IPS-NIHi11 (cell line): ENCODE data around the gene SDF4.

ENCODE experiments used
- DNase-seq: peaks from one replicate; pipeline ENCODE4 v3.0.0; 2012; ENCODE audit warnings: mixed read lengths, low spot score

SDF4 gene

DNA sequence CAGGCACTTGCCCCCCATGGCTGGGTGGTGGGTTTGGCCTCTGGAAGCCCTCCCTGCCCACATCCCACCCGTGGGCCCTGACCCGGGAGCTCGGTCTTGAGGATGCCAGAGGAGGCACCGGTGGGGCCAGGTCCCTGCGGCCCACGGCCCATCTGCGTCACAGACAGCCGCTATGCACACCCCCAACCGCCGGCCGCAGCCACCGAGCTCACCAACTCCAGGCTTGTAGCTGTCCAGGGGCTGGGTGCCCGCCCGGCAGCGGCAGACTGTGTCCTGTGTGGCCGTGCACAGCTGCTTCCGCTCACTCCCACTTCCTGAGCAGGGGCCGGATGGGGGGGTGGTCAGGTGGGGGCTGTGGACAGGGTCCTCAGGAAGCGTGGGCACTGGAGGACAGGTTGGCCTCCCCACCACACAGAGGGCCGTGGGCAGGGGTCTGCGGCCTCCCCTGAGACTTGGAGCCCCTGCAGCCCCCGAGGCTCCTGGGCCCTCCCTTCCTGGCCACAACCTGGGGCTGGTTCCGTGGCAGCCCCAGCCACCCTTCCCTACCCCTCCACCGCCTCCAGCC is 18.9 kb downstream of the SDF4 start:
- DNase-seq: no peak

DNA sequence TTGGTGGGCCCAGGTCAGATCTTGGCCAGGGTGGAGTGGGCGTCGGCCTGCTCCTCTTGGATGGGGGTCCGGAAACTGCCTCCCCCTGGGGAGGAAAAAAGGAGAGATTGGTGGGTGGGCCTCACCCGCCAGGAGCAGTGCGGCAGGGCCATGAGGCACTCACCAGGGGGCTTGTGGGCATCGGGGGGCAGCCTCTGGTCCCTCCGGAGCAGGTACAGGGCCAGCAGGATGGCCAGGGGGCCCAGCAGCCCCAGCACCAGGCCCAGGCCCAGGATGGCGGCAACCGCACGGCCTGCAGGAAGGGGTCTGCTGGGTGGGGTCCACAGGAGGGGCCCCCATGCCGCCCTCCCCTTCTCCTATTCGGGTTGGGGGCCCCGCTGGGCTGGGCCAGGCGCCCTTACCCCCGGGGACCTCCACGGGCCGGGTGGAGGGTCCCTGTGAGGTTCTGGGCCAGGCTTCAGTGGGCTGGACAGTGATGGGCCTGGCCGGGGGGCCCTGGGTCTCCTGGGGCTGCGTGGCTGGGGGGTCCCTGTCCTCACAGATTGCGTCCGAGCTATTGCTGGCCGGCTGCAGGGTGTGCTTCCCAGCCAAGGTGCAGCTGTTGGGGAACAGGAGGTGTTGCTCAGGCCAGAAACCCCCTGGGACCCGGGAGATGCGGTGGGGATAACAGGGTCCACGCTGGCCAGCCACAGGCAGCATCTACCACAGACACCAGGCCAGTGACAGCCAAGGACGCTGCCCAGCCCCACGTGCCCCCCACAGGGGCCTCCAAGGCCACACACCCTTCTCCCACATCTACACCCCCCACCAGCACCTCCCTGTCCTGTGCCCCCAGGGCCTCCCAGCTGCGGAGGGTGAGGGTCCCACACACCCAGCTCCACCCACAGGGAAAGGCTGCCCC is 20.0 kb downstream of the SDF4 start:
- DNase-seq: no peak

DNA sequence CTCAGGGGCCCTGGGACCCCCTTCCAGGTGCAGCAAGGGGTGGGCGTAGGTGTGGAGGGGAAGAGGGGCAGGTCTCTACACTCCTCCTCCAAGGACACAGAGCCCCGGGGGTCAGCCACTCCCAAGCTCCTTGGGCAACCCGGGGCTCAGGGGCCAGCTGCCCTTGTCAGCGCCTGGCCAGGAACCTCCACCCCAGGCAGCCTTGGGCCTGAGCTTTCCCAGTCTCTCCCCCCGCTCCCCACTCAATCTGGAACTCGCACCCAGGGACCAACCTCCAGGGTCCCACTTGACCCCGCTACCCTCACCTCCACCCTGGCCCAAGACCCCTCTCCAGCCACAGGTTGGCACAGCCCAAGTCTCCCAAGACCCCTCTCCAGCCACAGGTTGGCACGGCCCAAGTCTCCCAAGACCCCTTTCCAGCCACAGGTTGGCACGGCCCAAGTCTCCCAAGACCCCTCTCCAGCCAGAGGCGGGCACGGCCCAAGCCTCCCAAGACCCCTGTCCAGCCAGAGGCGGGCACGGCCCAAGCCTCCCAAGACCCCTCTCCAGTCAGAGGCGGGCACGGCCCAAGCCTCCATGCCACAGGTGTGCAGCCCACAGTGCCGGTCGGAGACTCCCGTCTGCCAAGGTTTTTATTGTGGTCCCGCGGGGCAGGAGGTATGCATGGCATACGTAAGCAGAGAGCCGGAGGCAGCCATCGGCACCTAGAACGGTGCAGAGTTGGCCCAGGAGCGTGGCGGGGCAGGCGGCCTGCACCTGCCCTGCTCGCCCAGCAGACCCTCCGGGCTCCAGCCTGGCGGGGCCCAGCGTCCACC is 20.9 kb downstream of the SDF4 start:
- DNase-seq: no peak

DNA sequence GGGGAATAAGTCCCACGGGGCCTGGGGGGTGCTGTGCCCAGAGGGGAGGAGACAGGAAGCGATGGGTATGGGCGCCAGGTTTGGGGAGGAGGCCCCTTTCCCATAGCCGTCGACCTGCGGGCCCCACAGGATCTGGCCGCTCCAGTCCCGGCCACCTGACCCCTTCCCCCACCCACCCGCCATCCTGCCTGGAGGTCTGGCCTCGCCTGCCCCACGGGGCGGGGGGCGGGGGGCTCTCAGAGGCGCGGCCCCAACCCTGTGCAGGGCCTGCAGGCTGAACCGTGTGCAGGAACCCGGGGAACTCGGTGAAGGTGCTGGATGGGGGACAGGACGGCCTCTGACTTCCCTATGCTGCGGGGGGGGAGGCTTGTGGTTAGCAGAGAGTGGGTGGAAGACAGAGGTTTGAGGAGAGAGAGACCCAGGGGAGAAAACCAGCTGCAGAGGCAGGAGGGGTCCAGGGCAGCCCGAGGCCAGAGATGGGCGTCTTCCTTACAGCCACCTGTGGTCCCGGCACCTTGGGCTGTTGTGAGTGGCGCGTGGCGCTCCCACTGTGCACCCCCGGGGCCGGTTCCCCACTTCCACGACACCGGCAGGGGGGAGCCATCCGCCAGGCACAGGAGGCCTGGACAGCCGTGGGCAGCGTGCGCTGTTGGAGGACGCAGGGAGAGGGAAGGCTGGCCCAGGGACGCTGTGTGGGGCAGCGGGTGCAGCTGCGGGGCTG is 22.9 kb downstream of the SDF4 start:
- DNase-seq: no peak

DNA sequence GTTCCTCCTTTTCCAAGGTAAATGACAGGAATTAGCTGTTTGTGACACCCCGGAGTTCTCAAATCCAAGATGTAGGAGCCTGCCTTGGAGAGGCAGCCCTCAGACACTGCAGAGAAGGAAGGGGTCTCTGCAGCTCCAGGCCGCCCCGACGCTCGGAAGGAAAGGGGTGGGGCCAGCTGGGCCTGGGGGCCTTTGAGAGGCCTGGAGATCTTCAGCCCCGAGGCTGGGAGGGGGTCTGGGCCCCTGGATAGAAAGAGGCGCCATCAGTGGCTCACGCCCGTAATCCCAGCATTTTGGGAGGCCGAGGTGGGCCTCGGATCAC is 24.3 kb downstream of the SDF4 start:
- no peak for DNase-seq

DNA sequence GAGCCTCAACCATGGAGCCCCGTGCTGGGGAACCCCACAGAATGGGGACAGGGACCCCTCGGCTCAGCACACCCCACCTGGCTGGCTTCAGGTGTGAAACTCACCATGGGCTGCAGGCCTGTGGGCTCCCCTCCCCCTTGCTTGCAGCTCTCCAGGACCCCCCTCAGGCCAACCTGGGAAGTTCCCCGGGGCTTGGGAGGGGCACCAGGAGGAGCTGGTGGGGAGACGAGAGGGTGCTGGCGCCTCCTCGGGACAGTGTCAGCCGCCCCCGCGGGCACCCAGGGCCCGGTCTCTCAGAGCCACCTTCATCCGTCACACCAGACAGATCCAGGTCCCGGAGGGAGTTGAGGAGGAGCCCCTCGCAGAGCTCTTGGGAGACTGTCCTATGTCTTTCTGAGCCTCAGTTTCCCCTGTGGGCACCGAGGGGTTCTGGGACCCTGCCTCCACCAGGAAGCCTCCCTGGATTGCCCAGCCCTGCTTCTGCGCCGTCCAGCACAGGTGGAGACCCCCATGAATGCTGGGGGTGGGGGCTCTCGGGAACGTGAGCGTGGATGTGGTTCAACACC is 24.8 kb downstream of the SDF4 start:
- no peak for DNase-seq

DNA sequence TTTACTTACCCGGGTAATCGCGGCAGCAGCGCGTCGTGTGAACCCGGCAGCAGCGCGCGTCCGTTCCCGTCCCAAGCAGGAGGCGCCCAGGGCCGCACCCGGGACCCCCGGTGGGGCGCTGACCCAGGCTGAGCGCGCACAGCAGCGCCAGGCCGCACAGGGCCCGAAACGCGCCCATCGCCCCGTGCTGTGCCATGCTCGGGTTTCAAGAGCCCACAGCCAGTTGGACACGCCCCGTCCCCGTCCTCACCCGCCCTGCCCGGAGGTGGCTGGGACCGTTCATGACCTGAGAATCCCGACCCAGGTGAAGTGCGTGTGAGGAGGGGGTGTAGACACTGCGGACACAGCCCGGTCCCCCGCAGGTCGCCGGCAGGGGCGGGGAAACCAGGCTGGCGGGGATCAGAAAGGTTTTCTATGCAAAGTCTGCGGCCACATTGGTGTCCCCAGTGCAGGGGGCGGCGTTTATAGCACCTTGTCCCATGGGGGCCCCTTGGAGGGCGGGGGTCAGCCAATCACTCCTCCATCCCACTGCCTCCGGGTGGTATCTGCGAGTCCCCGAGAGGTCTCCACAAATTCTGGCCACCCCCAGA is 25.3 kb downstream of the SDF4 start, which contains the start of gene TNFRSF18:
TNFRSF18 (minus strand) TSS at position 217 of the 590 bp plus-strand sequence; CDS start at position 196, 21 bp downstream.
- DNase-seq: peak; percentile 78

DNA sequence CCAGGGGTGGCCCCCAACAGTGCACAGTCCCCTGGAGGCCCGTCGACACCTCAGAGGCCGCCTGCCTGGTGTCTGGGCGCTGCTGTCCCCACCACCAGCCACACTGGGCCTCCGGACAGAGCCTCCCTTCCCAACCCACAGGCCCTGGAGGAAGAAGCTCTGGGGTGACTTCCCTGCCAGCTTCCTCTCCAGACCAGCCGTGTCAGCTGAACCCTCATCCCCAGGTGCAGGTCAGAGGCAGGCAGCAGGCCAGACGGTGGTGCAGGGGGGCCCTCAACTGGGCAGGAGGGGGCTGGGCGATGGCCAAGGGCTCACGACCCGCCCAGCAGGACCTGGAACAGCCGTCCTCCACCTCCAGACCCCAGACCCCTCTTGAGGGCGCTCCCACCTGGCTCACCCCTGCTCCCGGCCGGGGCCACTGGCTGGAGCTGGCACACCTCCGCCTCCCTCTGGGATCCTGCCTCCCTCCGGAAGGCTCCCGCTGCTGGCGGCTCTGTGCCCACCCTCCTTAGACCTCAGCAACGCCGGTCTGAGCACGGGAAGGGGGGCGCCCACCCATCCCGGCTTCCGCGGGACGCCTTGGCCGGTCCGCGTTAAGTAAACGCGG is 25.9 kb downstream of the SDF4 start:
- DNase-seq: no peak

DNA sequence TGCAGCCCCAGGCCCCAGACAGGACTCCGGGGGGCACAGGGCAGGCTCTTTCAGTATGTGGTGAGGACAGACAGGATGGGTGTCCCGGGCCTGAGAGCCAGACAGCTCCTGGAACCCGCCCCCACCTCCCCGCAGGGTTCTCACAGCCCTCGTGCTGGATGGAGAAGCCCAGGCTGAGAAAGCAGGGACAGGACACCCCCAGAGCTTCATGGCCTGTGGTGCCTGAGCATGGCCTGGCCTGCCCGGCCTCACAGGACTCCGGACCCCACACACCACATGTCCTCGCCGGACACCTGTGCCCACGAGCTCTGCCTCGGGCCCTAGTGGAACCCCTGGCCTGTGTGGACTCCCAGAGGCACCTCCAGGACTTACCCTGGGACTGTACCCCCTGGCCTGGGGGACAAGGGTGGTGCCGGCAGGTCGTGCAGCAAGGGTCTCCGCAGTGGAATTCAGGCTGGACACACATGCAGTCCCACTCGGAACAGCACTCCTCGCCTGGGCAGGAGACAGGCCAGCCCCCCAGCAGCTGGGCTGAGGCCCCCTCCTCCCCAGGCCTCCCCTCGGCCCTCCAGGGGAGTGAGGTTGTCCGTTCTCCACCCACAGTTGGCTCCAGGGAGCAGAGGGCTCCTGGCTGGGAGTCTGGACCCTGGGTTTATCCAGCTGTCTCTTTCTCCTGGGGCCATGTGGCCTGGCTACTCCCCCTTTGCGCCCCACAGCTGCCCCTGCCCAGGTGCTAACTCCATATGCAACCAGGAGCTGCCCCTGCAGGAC is 26.6 kb downstream of the SDF4 start:
- DNase-seq: no peak

DNA sequence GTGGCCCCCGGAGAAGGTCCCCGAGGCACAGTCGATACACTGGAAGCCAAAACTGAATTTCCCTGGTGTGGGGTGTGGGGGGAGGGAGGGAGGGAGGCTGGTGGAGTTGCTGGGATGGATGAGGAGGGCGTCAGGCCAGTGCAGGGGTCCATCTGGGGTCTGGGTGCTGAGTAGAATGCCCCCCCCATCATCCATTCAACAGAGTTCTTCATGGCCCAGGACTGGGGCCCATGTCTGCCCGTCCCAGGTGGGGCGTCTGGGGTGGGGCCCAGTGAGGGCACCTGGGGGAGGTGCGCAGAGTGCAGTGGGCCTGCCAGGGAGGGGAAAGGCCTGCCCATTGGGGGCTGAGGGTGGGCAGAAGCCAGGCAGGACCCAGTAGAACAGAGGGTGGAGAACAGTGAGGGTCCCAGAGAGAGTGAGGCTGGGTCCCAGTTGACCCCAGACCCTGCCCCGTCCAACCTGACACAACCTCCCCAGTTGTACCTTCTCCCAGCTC is 27.3 kb downstream of the SDF4 start:
- DNase-seq: no peak

DNA sequence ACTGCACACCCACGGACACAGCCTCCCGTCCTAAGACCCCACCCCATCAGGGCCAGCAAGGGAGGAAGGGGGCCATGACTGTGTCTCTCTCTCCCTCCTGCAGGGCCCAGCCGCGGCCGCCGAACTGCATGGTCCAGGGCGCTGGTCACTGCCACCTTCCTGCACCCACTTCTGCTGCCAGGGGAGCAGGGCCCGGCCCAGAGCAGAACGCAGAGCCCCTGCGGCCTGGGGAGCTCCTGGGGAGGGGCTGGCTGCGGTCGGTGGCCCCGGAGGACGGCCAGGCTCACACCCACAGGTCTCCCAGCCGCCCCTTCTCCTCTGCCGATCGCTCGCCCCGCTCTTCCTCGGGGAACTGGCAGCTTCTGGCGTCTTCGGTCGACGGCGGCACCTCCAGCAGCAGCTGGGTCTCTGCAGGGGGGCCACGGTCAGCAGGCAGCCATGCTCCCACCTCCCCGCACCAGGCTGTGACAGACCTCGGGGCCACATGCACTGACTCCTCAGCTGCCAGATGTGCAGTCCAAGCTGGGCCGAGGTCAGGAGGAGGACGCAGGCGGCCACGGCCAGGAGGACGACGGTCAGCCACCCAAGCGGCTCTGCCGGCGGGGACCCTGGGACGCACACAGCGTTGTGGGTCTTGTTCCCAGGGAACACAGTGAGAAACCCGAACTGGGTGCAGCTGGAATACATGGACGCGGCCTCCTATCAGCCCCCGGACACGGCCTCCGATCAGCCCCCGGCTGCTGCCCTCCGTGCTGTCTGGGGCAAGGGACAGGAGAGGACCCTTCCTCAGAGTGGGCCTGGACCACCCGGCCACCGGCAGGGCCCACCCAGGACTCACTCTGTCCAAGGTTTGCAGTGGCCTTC is 28.0 kb downstream of the SDF4 start:
- no peak for DNase-seq

DNA sequence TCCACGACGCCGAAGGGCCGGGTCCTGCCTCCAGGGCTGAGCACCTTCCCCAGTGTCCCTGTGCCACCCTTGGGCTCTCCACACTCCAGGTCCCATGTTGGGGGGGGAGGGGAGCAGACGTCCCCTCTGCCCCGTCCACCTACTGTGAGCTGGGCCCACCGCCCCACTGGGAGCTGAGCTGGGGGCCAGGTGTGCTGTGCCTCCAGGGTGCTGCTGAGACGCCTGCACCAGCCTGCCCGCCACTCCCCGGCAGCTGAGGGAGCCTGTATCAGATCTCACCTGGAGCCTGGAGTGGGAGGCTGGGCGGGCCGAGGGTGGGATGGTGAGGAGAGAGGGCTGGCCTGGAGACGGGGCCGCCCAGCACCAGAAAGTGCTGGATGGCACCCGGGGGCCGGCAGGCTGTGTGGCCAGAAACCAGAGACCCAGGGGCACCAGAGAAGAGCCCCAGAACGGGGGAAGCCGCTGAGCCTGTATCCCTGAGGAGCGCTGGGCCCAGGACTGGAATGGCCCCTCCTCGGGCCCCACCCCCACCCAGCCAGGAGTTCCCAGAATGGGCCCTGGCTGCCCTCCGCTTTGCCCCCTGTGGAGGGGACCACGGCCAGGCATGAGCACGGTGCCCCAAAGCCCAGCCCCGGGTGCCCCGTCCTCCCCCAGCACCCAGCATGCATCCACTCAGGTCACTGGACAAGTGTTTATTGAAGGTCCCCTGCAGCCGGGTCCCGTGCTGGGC is 28.8 kb downstream of the SDF4 start:
- no peak for DNase-seq

DNA sequence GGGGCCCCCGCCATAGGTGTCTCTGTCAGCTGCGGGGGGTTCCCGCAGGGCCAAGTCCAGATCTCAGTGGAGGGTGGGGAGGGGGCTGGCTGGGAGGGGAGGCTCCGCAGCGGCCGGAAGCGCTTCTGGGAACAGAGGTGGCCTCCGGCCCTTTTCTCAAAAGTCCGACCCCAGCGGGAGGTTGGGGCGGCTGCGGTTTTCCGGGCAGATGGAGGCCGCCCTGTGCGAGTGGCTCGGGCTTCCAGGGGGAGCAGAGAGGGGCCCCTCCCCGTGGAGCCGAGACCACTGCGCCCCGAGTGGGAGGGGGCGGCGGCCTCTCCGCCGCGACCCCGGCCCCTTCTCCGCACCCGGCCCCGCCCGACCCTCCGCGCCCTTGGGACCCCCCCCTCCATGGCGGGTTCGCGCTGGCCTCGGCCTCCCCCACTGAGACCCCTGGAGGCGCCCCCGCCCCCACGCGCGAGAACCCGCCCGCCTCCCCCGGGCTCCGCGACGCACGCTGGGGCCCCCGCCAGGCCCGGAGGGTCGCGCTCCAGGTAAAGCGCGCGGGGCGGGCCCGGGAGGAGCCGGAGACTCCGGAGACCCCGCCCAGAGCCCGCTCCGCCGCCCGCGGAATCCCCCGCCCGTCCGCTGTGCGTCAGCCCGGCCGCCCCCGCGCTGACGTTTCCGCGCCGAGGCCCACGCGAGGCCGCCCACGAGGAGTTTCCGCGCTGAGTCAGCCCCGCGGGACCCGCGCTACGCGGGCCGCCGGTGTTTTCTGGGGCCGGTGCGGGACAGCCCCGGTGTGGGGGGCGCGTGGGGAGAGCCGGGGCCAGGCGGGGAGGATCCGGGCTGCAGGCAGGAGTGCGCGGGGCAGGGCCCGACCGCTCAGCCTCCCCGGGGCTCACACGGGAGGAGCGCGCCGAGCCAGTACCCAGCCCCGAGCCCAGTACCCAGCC is 30.7 kb downstream of the SDF4 start:
- DNase-seq: peak; percentile 90

DNA sequence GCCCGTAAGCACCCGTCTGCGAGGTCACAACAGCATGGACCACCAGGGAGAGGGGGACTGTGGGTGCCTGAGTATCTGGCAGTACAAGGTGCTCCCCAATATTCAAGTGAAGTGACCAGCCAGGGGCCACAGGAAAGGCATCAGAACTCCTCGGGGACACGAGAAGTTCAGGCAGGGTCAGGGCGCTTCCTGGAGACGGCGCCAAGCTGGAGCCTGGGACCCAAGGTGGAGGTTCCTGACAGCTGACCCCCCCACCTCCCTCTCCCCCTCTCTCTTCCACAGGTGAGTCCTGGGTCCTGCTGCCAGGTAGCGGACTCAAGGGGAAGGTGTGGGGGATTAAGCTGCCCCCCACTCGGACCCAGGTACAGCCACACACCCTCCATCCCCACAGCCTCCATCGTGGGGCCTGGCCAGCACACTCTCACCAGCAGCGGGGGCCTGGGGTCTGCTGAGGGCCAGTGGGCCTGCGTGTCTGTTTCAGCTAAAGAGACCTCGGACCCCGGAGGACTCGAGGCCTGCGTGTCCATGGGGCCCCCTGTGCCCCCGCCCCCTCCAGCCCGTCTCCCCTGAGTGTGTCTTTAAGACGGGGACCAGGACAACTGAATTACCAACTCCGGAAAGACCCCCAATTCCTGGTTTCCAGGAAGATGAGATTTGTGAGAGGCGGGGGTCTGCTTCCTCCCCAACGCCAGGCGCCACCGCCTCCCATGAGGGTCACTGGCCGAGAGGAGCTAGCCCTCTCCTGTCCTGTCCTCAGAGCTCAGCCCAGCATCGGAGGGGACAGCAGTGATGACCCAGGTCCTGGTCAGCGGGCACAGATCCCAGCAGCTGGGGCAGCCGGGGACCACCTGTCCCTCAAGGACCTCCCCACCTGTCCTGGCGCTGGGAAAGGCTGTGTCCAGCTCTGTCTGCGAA is 31.6 kb downstream of the SDF4 start:
- no peak for DNase-seq

DNA sequence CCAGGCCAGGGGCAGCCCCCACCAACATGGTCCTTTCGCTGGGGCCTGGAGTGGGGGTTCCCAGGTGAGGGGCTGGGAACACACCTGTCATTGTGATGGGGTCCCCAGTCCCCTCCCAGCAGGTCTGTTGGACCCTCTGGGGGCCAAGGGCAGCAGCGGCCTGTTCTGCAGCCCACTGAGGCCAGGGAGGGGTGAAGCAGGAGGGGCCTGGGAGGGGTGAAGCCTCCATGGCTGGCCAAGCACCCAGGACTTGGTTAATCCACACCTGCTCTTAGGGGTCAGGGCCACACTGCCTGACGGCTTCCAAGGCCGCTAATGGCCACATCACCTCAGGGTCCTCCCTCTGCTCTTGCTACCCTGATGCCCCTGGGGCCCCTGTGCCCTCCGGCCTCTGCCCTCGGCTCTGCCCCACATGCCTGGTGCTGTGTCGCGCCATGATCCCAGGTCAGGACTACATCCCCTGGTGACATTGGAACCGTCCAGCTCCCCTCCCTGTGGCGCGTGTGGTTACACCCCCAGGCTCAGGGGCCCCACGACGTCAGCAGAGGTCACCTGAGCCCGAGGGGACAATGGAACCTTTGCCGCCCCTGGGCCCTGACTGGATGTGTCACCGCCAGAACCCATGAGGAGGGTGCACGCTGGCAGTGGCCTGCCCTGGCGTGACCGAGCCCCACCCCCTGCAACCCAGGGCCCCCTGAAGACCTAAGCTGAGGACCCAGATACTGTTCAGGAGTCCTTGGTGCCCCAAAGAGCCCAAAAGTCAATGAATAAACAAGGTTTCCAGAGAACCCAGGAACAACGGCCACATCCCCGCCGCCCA is 32.5 kb downstream of the SDF4 start:
- DNase-seq: no peak
